Measurements from ENCODE around the gene LYRM4. TPM values are rescaled to one million over a fixed set of nuclear protein-coding genes. Genes with fewer than 3 reads are reported as not detected.

LYRM4 gene
- total RNA-seq, 1 experiment from 2014 or later, result 44.3 TPM

DNA sequence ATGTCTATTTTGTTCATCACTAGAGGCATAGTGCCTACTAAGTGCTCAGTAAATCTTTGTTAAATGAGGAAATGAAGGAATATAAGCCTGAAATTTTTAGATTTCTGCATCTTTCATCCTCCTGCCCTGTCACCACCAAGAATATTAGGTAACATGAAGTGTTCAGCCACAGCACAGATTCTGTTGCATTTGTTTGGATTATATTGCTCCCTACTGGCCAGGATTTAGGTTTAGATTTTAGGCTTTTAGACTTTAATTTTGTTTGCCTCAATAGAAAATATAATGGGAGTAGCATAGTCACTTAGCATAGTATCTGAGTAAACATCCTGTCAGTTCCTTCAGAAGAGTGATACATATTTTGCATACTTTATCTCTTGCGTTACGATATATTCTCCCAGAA, 14.7 kb upstream of the LYRM4 start:
- no peak overlapping the region for H3K27ac ChIP-seq (ENCODE audit: insufficient read length, low read depth, low read length)

More for the DNA sequence above, 14.7 kb upstream of the LYRM4 start:
- no peaks in the 10 kb centered on the region for H3K27me3 Mint-ChIP-seq (ENCODE audit: low read depth)
- no peak overlapping the region for H3K4me2 ChIP-seq (ENCODE audit: insufficient read depth, insufficient read length, low read length)
- H3K23me2 ChIP-seq (ENCODE audit: insufficient read length, low read depth, low read length, poor library complexity, severe bottlenecking), result no peaks in the 10 kb centered on the region
- no peak for DNase-seq
- no peaks in the 10 kb centered on the region for H3K79me2 ChIP-seq (ENCODE audit: insufficient read depth, low read length)
- no peak overlapping the region for H2AFZ ChIP-seq (ENCODE audit: low read length)
- no peak overlapping the region for H2BK12ac ChIP-seq (ENCODE audit: insufficient read length, low read depth, low read length)
- no peak overlapping the region for H4K91ac ChIP-seq (ENCODE audit: insufficient read length, low read depth, low read length)
- no peaks in the 10 kb centered on the region for H4K20me1 ChIP-seq (ENCODE audit: control insufficient read depth, insufficient read depth, insufficient read length)
- peaks cover 2% of the 10 kb centered on the region; the same call in 1 of the 2 replicates for H3K4me1 ChIP-seq (ENCODE audit: insufficient read depth, low read length)
- H3K56ac ChIP-seq (ENCODE audit: insufficient read length, low read depth, low read length), result no peak overlapping the region
- no peak overlapping the region for H3K18ac ChIP-seq (ENCODE audit: insufficient read length, low read depth, low read length)
- no peaks in the 10 kb centered on the region for H3K9me3 Mint-ChIP-seq
- no peak overlapping the region for H2BK5ac ChIP-seq (ENCODE audit: insufficient read length, low read length)
- no peak overlapping the region for H3K9ac ChIP-seq (ENCODE audit: extremely low read depth, insufficient read length, low read length)
- H2BK20ac ChIP-seq (ENCODE audit: low read depth, low read length, poor library complexity, severe bottlenecking), result no peak overlapping the region
- H3K36me3 Mint-ChIP-seq (ENCODE audit: insufficient read depth in 1 of 3, low read depth in 3 of 3), result no peaks in the 10 kb centered on the region
- H3K4me1 Mint-ChIP-seq, result peaks cover 15 to 21% of the 10 kb centered on the region in 2 experiments
- H2BK120ac ChIP-seq (ENCODE audit: low read depth, low read length, poor library complexity, severe bottlenecking), result no peak overlapping the region
- H4K8ac ChIP-seq (replicated peaks; ENCODE audit: insufficient read length, low read depth, low read length), result no peak overlapping the region
- no peak overlapping the region for H3K4me3 Mint-ChIP-seq
- H3K9me3 ChIP-seq (ENCODE audit: control insufficient read depth, low read depth, low read length), result no peaks in the 10 kb centered on the region
- no peak overlapping the region for H2BK15ac ChIP-seq (ENCODE audit: low read depth, low read length)
- TF ChIP-seq, protein P1, sequence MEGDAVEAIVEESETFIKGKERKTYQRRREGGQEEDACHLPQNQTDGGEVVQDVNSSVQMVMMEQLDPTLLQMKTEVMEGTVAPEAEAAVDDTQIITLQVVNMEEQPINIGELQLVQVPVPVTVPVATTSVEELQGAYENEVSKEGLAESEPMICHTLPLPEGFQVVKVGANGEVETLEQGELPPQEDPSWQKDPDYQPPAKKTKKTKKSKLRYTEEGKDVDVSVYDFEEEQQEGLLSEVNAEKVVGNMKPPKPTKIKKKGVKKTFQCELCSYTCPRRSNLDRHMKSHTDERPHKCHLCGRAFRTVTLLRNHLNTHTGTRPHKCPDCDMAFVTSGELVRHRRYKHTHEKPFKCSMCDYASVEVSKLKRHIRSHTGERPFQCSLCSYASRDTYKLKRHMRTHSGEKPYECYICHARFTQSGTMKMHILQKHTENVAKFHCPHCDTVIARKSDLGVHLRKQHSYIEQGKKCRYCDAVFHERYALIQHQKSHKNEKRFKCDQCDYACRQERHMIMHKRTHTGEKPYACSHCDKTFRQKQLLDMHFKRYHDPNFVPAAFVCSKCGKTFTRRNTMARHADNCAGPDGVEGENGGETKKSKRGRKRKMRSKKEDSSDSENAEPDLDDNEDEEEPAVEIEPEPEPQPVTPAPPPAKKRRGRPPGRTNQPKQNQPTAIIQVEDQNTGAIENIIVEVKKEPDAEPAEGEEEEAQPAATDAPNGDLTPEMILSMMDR (conservative IDR thresholded peaks at IDR 0.05), result no peak
- H3T11ph ChIP-seq (ENCODE audit: low read length), result no peak overlapping the region
- H2AK5ac ChIP-seq (ENCODE audit: insufficient read length, low read length), result no peak overlapping the region
- H3K14ac ChIP-seq (ENCODE audit: insufficient read depth, low read length), result no peak overlapping the region
- no CpG with 5 or more reads among the region's 2 CpGs for WGBS (ENCODE audit: extremely low coverage, insufficient read length, low lambda C conversion rate)
- no peak overlapping the region for H3K27ac Mint-ChIP-seq
- H3K27me3 ChIP-seq (ENCODE audit: insufficient read depth, low read length), result no peaks in the 10 kb centered on the region
- H3K4ac ChIP-seq (ENCODE audit: low read depth, low read length), result no peak overlapping the region
- H3K23ac ChIP-seq (ENCODE audit: insufficient read length, low read depth, low read length), result no peak overlapping the region
- H4K5ac ChIP-seq (ENCODE audit: insufficient read length, low read depth, low read length), result no peak overlapping the region
- H3K79me1 ChIP-seq (ENCODE audit: insufficient read depth, low read depth, low read length, poor library complexity, severe bottlenecking), result peaks cover 5% of the 10 kb centered on the region

Measured in H9 (cell line).